ENCODE measurements around the gene PCYOX1L.

PCYOX1L gene

DNA sequence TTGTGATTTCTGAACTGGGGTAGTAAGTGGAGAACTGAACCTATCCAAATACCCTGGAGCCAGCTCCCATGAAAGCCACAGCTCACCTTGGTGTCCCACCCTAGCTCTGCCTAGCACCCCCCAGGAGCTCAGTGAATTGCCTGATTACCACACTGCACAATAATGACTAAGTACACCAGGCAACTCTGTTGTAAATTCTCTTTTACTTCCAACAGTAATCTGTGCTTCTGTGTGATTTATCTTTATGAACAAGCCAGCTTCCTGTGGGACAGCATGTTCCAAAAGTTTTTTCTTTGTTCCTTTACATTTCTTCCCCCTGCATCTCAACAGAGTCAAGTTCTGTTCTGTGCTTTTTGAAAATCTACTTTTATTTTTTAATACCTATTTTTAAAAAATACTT lies 34.6 kb upstream of the PCYOX1L start:
- ChIA-PET POLR2A (no interaction called here), CTCF (interaction anchor here (0.7 to 12.6 kb wide), 8 partner anchors 9 to 239 kb away, joined by 3 to 152 read pairs (median 3); partner anchors contain the start of gene GRPEL2)
- no peak for DNase-seq (ENCODE audit: extremely low spot score)
- TF ChIP-seq, protein P1, sequence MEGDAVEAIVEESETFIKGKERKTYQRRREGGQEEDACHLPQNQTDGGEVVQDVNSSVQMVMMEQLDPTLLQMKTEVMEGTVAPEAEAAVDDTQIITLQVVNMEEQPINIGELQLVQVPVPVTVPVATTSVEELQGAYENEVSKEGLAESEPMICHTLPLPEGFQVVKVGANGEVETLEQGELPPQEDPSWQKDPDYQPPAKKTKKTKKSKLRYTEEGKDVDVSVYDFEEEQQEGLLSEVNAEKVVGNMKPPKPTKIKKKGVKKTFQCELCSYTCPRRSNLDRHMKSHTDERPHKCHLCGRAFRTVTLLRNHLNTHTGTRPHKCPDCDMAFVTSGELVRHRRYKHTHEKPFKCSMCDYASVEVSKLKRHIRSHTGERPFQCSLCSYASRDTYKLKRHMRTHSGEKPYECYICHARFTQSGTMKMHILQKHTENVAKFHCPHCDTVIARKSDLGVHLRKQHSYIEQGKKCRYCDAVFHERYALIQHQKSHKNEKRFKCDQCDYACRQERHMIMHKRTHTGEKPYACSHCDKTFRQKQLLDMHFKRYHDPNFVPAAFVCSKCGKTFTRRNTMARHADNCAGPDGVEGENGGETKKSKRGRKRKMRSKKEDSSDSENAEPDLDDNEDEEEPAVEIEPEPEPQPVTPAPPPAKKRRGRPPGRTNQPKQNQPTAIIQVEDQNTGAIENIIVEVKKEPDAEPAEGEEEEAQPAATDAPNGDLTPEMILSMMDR (IDR thresholded peaks at IDR 0.05; ENCODE audit: control extremely low read depth, extremely low read depth, low read depth, missing control alignments): no peak

DNA sequence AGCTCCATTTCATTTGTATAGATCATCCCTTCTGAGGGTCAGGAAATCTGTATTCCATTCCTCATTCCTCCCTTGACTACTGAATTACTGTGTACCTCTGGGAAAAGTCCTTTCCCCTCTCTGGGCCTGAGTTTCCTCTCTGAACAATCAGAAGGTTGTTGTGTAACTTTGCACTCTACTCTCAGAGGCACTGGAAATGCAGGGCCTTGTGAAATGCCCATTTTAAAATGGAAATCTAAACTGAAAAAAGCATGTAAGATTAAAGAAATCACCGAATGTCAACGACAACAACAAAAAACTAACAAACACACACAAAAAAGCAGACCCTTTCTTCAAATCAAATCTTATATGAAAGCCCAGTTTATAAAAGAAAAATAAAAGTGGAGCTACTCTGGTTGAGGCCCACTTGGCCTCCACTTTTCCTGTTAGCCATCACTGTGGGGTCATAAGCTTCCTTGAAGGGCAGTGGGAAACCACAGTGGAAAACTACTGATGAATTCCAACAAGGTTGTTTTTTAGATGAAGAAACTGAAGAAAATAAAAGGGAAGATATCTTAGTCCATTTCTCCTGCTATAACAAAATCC lies 34.1 kb upstream of the PCYOX1L start:
- DNase-seq (ENCODE audit: extremely low spot score): no peak
- ChIA-PET CTCF (interaction anchor here (0.7 to 12.6 kb wide), 7 partner anchors 9 to 239 kb away, joined by 3 to 152 read pairs (median 3); no protein-coding TSS in a partner anchor), POLR2A (no interaction called here)
- TF ChIP-seq, protein P1 (IDR thresholded peaks at IDR 0.05; ENCODE audit: control extremely low read depth, extremely low read depth, low read depth, missing control alignments): no peak

DNA sequence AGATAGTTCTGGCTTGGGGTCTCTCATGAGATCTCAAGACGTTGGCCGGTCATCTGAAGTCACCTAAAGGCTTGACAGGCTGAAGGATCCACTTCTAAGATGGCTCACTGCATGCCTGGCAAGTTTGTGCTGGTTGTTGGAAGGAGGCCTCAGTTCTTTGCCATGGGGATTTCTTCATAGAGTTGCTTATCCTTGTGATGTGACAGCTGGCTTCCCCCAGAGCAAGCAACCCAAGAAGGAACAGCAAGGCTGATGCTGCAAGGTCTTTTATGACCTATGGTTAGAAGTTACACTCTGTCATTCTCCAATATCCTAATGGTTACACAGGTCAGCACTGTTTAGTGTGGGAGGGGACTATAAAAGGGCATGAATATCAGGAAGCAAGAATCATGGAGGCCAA lies 33.2 kb upstream of the PCYOX1L start:
- TF ChIP-seq, protein P1 (IDR thresholded peaks at IDR 0.05; ENCODE audit: control extremely low read depth, extremely low read depth, low read depth, missing control alignments): no peak
- no peak for DNase-seq (ENCODE audit: extremely low spot score)
- ChIA-PET CTCF (interaction anchor here (0.9 to 12.6 kb wide), 5 partner anchors 16 to 110 kb away, joined by 3 to 152 read pairs (median 8); no protein-coding TSS in a partner anchor), POLR2A (no interaction called here)

DNA sequence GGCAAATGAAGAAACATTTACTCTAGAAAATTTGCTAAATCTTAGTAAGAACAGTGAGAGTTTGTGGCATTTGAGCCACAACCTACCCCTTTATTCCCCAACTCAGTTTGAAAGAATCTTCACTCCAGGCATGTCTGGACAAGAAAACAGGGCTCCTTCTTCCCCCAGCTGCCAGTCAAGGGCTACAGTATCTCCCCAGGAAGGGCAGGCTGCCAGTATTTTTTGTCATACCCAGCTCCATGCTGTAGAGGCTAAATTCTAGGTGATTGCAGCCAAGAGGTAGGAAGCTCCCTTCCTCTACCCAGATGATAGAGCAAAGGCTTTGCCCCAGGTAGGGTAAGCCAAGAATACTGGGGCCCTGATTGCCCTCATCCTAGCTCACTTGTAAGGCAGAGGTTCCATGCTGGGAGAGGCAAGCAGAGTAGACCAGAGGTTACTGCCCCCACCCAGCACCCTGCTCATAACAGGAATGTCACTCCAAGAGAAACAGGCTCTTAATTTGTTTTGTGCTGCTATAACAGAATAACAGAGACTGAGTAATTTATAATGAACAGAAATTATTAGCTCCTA lies 32.6 kb upstream of the PCYOX1L start:
- ChIA-PET CTCF (interaction anchor here (0.9 to 12.6 kb wide), 5 partner anchors 17 to 109 kb away, joined by 3 to 152 read pairs (median 8); no protein-coding TSS in a partner anchor), POLR2A (no interaction called here)
- TF ChIP-seq, protein P1 (IDR thresholded peaks at IDR 0.05; ENCODE audit: control extremely low read depth, extremely low read depth, low read depth, missing control alignments): no peak
- DNase-seq (ENCODE audit: extremely low spot score): no peak

DNA sequence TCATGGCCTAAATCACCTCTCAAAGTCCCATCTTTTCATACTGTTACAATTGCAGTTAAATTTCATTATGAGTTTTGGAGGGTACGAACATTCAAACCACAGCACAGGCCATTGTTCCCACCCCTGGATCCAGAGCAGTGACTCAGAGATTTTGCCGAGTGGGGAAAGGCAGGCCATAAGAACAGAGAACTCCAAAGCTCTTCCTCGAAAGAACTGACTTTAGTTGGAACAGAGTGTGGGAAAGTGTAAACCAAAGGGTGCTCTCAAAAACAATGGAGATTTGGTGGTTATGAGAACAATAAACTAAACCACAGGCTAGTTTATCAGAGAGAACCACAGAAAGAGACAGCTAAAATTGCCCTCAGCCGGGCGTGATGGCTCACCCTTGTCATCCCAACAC lies 32.0 kb upstream of the PCYOX1L start:
- POLR2A ChIA-PET: no interaction called here
- CTCF ChIA-PET: interaction anchor here (1.0 to 12.6 kb wide), 4 partner anchors 17 to 109 kb away, joined by 3 to 152 read pairs (median 9); no protein-coding TSS in a partner anchor

DNA sequence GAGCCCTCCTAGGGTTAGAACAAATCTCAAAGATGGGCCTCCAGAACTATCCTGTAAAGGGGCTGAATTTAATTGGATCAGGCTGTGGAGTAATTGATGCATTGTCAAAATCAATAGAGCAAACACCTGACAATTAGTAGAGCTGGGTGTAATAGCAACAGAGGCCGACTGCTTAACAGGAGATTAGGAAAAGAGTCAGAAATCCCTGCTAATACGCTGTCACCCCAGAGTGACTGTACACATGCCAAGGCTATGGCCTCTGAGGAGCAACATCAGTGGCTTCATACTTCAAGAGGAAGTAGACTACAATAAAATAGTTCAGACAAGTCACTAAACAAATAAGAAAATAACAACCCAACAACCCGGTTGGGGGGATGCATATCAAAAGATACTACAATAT lies 31.2 kb upstream of the PCYOX1L start:
- TF ChIP-seq, protein P1 (IDR thresholded peaks at IDR 0.05; ENCODE audit: control extremely low read depth, extremely low read depth, low read depth, missing control alignments): no peak
- ChIA-PET POLR2A (no interaction called here), CTCF (interaction anchor here (0.8 to 12.6 kb wide), 4 partner anchors 10 to 108 kb away, joined by 3 to 152 read pairs (median 9); no protein-coding TSS in a partner anchor)
- no peak for DNase-seq (ENCODE audit: extremely low spot score)

More for the DNA sequence above, 32.0 kb upstream of the PCYOX1L start:
- TF ChIP-seq, protein P1 (IDR thresholded peaks at IDR 0.05; ENCODE audit: control extremely low read depth, extremely low read depth, low read depth, missing control alignments): no peak
- no peak for DNase-seq (ENCODE audit: extremely low spot score)

Measured in GM10248 (cell line).